ENCODE data around the gene KCNF1.

KCNF1 gene

DNA sequence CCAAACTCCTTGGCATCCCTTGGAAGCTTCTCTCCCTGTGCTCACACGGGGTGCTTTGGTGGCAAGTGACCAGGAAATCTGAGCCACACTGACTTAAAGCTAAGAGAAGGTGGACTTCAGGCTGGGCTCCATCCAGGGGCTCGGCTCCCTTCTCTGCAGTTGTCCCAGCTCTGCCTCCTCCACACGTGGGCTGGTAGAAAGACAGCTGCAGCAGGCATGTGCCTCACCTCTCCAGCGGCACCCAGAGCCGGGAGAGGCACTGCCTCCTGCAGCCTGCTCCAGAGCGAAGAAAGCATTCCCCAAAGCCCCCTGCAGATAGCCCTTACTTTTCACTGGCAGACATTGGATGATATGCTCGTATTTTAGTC lies 11.3 kb downstream of the KCNF1 start:
- DNase-seq: no peak

DNA sequence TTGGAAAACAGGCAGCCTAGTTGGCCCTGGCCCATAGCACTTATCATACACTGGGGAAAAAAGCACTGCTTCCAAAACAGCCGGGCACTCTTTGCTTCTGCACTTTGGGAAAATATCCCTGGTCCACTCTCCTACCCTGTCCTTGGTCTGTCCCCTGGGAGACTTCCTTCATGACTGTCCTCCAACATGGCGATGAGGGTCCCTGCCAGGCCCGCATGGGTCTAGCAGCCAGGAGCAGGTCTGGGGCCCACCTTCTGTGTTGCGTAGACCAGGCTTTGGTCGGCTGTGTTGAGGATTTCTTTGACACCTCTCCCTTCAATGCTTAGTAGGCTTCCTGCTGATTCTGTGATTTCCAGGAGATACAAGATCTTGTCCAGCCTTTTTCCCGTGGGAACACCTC lies 12.2 kb downstream of the KCNF1 start:
- no peak for DNase-seq

DNA sequence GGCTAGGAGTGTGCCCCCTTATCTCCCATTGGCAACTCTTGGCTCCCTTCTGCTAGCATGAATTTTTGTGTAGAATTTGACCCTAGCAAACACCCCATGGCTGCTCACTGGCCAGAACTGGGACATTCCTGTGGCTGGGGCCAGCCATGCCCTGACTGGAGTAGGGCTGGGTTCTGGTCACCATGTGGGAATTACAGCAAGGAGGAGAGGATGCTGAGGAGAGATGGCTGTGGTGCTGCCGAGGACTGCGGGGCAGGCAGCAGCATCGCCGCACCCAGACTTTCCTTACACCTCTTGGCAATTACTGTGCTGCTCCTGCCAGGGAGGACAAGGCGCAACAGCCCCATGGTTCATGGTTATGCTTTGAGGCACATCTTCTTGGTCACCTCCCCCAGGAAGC lies 12.7 kb downstream of the KCNF1 start:
- DNase-seq: no peak

DNA sequence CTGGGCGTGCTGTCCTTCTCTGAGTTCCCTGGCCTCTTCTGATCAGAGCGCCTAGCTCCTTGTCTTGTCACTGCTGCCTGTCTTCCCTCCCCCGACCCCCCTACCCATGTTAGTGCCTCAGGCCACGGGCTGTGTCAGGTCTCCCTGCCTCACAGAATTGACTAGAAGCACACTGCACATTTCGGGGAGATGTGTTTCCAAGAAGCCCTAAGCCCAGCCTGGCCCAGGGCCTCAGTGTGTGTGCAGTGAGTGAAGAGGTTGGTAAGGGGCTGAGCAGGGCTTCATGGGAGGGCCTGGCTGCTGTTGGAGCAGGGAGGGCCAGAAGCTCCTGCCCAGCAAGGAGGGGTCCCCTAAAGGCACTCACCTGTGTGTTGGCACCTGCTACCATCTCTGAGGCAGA lies 13.1 kb downstream of the KCNF1 start:
- no peak for DNase-seq

DNA sequence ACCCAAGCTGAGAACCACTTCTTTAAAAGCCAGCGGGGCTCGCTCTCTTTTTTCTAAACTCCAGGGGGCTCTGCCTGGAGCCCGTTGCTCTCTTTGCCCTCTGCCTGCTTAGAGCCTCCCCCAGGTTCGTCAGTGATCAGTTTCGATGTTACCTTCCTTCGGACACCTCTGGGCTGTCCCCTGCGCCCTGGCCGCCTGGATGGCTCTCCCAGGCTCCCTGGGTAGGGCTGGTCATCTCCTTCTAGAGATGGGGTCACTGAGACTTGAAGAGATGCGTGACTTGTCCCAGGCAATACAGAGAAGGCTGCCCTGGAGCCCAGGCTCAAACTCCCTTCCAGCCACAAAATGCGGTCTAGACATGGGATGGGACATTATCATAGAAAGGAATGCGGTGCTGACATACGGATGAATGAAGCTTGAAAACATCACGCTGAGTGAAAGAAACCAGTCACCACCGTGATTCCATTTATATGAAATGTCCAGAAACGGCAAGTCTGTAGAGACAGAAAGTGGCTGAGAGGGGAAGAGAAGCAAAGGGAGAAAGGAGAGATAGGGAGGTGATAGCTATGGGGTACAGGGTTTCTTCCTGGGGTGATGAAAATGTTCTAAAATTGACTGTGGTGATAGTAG lies 14.6 kb downstream of the KCNF1 start:
- no peak for DNase-seq

DNA sequence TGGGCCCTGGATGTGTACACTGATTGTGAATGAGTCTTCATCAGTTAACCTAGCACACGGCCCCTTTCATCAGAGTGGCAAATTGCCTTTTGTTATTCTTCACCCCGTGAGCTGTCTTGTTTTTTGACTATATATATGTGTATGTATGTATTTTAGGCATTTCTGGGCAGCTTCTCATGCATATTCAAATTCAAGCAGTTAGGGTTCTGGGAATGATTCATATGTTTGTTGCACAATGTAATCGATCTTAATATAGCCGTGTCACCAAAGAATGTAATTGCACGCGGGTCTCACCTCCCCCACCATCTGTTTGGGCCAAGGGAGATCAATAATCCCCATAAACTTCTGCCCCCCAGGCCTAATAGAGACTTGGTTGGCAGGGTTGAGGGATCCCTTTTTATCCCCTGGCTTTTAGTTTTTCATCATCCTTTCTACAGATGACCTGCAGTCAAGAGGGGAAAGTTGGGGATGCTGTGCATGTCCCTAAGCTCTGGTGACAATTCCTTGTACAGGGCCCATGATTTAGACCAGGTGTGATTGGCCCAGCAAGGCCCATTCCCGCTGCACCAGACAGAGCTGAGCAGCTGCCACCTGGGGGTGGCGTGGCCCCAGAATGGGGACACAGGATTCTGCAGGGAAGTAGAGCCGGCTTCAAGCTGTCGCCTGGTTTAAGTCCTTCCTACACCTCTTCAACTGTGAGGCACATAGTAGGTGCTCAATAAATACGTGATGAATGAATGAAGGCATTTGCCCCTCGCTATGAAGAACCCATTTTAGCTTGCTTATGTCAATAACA lies 19.2 kb downstream of the KCNF1 start:
- no peak for DNase-seq

DNA sequence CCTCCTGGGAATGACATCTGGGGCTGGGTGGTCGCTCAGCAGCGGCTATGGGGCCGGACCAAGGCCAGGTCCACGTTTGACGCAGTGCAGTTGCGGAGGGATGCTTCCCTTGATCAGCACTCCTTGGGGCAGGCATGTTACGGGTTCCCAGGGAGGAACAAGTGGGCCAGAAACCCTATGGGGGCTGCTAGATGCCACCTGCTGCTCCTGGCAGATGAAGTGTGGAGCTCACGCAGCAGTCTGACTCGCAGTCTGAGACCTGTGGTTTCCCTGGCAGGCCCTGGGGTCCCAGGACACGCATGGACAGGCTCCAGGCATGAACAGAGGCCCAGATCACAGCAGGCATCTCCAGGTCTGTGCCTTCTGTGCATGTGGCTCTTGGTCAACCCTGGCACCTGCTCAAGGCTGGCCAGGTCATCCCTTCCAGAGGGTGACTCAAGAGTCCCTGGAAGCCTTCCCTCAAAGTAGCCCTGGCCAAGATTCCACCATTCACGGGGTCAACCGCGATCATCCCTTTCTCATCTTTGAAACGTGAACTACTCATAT lies 20.0 kb downstream of the KCNF1 start:
- no peak for DNase-seq

DNA sequence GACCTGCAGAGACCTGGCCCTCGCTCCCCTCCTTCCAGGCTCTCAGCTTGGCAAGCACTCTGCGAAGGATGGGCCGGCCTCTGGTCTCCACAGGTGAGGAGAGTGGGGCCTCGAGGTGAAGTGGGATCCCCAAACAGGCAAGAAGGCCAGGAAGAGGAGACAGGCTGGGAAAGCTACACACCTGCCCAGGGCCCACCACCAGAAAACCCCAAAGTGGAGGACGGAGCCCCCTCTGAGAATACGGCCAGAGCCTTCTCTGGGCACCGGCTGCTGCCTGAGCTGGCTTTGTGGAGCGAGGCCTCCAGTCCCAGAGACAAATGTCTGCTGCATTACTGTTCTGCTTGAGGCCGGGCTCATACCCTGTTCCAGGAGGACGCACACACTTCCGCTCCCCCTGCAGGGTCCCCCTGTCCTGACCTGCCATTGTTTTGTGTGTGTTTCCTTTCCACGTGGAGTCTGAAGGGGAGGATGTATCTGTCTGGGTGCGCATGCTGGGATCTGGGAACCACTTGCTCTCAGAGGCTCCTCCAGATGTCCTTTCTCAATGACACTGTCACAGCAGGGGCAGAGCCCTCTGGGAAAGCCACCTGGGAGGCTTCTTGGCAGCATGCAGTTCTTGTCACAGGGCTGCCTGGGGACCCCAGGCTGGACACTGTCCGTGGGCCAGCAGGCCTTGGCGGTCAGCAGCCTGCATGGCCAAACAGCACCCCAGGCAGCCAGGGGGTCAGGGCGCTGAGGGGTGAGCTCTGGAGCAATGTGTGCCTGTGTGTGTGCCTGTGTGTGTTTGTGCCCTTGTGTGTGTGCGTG lies 20.8 kb downstream of the KCNF1 start:
- DNase-seq: no peak

DNA sequence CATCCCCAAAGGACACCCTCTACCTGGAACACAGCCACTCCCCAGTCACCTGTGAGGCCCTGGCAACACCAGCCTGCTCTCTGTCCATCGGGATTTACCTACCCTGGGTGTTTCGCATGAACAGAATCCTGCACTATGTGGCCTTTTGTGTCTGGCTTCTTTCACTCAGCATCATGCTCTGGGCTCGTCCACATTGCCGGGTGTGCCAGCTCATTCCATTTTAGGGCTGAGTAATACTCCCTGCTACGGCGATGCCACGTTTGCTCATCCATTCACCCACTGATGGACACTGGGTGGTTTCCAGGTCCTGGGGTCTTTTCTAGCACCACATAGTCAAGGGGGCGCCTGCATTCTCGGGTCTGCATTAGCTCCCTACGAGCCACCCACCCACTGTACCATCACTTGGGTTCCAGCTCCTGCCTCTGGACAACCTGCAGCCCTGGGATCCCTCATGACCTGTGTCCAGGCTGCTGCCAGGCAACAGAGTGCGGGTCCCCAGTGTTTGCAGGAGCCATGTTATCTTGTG lies 22.0 kb downstream of the KCNF1 start:
- DNase-seq: no peak

DNA sequence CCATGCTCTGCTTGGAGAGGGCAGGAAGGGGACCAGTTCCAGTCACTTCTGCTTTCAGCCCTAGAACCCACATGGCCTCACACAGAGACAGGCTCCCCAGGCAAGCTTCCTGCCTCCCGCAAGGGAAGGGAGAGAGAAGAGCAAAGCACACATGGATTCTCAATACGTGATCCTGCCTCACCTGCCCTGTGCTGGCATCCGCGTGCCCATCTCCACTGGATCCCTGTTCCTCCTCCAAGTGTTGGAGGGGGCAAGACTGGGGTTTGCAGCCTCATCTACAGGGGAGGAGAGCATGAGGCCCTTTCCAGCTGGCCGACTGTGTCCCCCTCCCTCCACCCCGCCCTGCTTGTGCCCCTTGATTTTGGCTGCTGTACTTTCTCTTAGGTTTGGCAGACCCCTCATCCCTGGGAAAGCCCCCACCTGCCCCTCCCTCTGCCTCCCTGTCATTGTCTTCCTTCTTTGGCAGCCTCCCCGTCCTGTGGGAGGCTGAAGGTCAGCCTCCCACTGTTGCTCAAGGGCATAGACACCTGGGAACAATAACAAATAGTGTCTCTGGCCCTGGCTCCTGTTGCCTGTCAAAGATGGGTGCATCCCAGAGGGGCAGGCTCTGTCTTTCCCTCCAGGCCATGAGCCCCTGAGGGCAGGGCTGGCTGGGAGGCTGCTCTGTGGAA lies 22.7 kb downstream of the KCNF1 start:
- no peak for DNase-seq

DNA sequence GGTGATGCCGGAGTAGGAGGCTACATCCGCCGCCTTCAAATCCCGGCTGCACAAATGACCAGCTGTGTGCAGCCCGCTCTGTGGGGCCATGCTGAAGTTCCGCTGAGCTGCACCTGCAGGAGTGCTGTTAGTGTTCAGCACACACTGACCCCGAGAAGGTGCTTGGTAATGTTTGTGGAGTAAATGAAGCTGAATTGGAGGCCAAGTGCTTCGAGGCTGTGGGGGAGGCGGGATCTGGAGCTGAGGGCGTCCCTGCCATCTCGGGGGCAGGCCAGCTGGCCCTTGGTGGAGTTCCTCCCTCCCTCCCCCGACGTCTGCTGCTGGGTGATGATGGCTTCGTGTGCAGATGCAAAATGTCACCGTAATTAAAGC lies 23.2 kb downstream of the KCNF1 start:
- DNase-seq: no peak

DNA sequence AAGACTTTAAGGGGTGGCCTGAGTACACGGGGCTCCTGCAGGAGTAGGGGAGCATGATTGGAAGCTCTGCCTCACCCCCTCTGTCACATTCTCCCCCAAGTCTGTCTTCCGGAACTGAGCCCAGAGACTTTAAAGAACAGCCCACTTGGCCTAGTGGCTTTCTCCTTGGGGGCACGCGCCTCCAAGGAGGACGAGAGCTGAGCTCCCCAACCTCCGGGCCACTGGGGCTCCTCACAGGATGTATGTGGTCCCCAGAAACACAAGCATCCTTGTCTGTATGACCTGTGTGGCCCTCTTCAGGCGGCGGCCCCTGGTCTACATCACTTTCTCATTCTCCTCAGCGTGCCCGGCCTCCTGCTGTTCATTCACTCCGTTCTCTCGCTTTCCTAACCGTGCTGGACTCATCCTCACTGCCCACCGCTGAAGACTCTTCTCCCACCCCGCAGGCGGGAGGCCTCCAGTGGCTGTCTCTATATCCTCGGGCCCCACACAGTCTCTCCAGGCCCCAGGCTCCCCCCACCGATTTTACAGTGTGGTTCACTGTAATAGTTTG lies 23.7 kb downstream of the KCNF1 start:
- no peak for DNase-seq

DNA sequence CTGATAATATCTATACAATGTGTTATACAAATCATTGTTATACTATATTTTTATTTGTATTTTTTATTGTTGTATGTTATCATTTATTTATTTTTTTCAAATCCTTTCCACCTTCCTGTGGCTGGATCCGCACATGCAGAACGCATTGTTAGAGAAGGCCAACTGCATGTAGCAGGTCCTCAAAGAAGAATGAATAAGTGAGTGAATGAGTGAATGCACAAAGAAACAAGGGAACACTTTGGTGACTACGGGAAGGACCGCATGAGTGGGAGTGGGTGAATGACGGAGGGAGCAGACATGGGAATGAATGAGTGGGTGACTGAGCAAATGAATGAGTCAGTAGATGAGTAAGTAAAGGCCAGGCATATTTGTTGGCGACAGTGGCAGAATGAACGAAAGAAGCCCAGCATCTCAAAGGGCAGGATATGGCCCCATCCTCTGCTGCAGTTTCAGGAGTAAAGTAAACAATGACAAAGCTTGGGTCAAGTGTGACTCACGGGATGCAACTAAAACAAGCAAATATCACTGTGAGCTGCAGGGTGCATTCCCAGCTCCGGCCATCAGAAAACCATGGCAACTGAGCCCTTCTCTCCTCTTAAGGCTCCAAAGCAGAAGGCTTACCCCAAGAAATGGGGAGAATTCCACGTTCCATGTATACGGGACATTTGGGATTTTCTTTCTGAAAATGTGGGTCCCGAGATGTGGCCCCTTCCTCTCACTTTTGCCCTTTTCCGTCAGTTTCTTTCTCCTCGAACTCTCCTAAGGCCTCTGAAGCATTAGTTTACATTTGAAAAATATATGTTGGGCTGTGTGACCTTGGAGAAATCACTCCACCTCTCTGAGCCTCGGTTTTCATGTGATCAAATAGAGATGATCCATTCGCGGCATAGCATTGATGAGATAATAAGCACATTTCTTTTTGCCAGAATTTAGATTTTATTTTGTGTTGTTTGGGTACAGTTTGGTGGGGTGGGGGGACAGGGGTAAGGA lies 24.5 kb downstream of the KCNF1 start:
- no peak for DNase-seq

DNA sequence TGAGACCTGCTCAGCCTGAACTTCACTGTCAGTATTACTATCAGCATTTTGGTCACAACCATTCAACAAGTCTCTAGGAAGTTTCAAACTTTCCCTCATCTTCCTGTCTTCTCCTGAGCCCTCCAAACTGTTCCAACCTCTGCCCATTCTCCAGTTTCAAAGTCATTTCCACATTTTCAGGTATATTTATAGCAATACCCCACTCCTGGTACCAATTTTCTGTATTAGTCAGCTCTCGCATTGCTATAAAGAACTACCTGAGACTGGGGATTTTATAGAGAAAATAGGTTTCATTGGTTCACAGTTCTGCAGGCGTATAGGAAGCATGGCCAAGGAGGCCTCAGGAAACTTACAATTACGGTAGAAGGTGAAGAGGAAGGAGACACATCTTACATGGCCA lies 27.3 kb downstream of the KCNF1 start:
- no peak for DNase-seq

DNA sequence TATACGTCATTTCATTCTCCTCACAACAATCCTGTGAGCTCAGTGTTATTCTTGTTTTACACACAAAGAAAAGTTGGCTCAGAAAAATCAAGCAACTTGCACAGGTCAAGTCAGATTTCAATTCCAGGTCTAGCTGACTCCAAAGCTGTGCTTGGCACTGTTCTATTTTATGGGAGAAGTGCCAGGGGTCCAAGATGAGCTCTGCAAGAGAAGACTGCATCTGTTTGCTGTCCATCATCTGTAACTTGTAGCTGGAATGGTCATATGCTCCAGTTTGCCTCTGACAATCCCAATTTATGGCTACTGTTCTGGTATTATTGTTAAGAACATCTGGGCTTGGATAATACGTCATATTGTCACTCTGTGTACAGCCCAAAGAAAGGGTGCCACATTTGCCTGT lies 28.9 kb downstream of the KCNF1 start:
- no peak for DNase-seq

DNA sequence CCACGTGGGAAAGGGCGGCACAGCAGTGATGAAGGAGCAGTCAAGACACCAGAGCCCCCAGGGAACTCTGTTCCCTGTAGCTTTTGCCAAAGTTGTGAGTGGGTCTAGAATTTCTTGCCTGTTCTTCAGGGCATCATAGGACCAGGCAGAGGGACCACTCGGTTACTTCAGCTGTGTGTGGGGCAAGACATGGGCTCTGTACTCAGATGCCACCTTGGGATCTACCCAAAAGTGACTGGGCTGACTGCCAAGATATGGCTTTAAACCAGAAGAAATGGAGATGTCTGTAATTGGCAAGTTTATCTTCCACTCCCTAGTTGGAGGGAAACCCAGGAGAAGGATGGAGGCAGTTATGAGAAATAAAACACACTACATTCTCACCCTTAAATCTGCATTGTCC lies 29.6 kb downstream of the KCNF1 start:
- DNase-seq: no peak

DNA sequence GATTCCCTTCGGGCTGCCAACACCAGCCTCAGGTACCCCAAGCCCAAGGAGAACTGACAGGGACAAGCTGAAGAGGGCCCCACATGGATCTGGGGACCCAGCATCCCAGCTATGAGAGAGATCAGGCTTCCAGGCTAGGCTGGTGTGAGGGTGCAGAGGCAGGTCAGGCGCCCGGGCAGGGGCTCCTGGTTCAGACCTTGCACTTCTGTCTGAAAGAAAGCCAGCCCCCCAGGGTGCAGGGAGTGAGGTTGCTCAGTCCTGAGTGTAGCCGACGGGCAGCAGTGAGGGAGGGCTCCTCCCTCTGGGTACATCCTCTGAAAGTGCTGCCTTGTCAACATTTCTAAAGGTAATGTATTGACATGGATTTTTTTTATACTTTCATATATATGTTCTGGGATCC lies 33.1 kb downstream of the KCNF1 start:
- DNase-seq: no peak

DNA sequence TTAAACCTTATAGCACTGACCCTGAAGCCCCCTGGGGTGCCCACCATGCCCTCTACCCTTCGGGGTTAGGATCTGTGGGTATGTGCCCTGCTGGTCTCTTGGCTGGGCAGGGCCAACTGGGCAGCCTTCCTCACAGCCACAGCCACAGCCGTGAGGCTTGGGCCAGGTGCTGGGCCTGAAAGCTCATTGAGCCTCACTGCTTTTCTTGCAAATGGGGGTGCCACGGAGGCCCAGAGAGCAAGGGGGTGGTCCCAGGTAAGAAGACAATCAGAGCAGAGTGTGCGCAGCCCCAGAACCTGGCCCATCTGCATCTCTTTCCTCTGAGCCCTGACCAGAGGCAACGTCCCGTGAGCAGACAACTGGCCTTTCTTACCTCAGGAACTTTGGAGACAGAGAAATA lies 34.7 kb downstream of the KCNF1 start:
- DNase-seq: no peak

DNA sequence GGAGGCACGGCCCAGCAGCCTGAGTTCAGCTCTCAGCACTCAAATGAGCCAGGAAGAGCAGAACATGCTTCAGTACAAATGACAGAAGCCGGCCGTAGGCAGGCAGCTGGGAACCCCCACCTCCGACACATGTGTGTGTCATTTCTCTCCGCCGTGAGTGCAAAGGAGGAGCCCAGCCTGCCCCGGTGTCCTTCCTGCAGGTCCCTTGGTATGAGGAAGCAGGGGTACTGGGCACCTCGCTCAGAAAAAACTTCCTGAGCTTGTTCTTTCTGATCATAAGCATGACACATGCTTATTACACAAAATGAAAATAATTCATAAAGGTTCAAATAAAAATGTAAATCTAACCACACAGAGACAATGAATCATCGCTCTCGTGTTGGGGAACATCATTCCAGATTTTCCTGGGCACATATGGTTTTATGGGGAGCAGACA lies 35.3 kb downstream of the KCNF1 start:
- no peak for DNase-seq

DNA sequence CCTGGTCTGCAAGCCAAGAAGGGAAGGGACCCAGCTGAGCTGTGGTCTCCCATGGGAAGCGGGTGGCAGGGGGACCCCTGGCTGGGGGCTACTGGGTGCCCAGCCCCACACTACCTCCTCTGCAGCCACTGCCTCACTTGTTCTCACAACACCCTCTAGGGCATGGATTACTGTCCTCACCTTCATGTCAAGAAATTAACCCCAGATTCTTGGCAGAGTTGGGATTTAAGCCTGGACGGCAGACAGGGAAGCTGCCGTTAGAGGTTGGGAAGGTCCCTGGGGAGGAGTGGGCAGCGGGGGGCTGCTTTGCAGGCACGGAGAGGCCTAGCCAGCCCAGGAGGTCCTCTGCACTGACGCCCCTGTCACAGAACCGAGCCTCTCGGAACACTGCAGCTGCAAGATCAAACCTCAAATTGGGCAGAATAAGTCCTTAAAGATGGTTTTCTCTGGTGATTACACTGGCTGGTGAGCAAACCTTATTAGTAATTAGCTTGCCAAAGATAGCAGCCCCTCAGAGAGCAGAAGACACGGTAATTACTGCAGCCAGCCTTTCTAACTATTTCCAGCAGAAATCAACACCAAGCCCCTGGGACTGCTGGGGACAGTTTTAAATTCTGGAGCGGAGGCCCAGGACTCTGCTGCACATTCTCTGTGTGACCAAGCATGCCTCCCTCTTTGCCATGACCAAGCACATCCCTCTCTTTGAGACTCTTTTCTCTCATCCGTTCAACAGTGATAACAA lies 35.9 kb downstream of the KCNF1 start:
- no peak for DNase-seq

DNA sequence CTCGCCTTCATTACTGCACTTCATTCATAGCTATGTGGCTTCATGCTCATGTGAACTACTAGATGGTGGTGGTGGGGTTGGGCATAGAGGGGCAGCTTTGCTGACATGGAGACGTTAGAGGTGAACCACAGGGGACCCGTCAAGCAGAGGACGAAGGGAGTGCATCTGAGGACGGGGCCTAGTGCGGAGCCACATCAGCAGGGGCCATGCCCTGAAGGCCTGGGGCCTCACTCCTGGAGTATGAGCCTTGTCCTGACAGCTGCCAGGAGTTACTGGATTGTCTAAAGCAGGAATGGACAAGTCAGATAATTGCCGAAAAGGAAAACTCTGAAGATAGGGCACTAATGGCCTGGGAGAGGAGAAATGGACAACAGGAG lies 36.4 kb downstream of the KCNF1 start:
- DNase-seq: no peak

Data from NCI-H1436 (cell line).